GM10266 (cell line): ENCODE data around the gene MYH11.
"Not testable (repeated sequence)": the region's sequence is repeated elsewhere in the genome, so short reads cannot be mapped to it uniquely, and the experiment has no call there.

Experiments
- DNase-seq: peaks from one replicate; pipeline ENCODE4 v3.0.0; 2012; ENCODE audit errors: extremely low spot score
- TF ChIP-seq, protein P1 (sequence below): IDR thresholded peaks from 2 replicates; pipeline ENCODE4 v1.5.1; 2012; ENCODE audit warnings: mild to moderate bottlenecking, low read depth; ENCODE audit not compliant: control insufficient read depth, insufficient read depth; ENCODE audit errors: missing control alignments

Gene MYH11

DNA sequence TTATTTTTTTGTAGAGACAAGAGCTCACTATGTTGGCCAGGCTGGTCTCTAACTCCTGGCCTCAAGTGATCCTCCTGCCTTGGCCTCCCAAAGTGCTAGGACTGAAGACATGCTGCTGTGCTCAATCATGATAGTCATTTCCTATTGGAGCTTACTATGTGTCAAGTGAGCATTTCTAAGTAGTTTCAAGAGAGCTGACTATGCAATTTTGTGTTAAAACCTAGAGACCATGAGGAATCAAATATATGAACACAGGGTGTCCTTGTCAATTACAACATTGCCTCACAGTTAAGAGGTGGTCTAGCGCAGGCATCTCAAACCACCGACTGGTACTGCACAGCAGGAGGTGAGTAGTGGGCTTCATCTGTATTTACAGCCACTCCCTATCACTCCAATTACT lies 37.8 kb downstream of the MYH11 start:
- TF ChIP-seq, protein P1, sequence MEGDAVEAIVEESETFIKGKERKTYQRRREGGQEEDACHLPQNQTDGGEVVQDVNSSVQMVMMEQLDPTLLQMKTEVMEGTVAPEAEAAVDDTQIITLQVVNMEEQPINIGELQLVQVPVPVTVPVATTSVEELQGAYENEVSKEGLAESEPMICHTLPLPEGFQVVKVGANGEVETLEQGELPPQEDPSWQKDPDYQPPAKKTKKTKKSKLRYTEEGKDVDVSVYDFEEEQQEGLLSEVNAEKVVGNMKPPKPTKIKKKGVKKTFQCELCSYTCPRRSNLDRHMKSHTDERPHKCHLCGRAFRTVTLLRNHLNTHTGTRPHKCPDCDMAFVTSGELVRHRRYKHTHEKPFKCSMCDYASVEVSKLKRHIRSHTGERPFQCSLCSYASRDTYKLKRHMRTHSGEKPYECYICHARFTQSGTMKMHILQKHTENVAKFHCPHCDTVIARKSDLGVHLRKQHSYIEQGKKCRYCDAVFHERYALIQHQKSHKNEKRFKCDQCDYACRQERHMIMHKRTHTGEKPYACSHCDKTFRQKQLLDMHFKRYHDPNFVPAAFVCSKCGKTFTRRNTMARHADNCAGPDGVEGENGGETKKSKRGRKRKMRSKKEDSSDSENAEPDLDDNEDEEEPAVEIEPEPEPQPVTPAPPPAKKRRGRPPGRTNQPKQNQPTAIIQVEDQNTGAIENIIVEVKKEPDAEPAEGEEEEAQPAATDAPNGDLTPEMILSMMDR, result no peak
- DNase-seq, result no peak

- DNase-seq, result no peak
- TF ChIP-seq, protein P1, result no peak
These were observed 39.4 kb downstream of the MYH11 start for GRCh38 chr16:15817446-15817845.

- DNase-seq, result no peak
- TF ChIP-seq, protein P1, result no peak
These were observed 40.6 kb downstream of the MYH11 start for GRCh38 chr16:15816228-15816627.

DNA sequence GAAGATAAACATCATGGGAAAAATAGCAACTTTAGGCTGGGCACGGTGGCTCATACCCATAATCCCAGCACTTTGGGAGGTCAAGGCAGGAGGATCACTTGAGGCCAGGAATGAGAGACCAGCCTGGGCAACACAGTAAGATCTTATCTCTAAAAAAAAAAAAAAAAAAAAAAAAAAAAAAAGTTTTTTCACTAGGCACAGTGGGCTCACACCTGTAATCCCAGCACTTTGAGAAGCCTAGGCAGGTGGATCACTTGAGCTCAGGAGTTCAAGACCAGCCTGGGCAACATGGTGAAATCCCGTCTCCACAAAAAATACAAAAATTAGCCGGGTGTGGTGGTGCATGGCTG lies 44.5 kb downstream of the MYH11 start:
- not testable (repeated sequence) for DNase-seq

DNA sequence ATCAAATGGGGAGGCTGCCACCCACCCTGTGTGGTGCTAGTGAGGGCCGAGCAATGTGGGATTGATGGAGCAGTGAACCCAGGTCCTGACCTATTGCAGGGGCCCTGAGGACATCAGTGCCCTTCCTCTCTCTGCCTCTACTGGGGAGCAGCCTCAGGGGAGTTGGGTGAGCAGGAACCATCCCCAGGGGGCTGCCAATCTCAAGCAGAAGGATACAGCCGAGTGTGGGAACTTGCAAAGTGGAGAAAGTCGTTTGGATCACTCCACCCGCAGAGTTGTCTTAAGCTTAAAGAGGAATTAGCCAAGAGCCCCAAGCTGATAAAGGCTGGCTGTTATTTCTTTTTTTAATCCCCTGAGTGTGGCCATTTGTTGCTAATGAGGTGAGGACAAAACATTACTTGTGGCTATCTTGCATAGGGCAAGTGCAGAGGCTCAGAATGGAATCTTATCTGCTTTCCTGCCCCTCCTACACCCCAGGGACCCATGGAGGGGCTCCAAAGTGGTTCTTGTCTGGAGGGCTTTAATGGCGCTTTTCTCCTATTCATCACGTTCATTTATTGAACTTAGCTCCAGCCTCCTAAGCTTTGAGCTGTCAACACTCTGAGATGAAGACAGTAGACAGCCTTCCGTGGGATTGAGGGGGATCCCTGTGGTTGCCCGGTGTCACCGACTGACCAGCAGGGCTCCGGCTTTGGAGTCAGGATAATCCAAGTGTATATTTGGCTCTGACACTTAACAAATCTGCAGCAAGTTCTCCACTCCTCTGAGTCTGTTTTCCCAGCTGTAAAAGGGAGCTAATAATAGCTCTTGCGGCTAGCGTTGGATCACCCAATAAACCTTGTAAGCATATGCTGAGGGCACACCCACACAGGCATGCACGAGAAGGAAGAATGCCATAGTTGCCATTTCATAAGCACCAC lies 45.1 kb downstream of the MYH11 start:
- TF ChIP-seq, protein P1, result no peak
- no peak for DNase-seq

DNA sequence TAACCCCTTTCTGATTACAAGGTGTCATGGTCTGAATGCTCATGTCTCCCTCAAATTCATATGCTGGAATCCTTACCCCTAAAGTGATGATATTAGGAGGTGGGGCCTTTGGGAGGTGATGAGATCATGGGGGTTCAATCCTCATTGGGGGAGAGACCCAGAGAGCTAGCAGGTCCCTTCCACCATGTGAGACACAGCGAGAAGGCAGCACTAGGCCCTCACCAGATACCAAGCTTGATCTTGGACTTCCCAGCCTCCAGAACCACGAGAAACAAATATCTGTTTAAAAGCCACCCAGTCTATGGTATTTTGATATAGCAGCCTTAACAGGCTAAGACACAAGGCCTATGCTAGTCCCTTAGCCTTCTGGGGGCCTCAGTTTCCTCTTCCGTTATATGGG lies 45.9 kb downstream of the MYH11 start:
- TF ChIP-seq, protein P1, result no peak
- DNase-seq, result no peak

- DNase-seq, result no peak
- TF ChIP-seq, protein P1, result no peak
These were observed 46.4 kb downstream of the MYH11 start for GRCh38 chr16:15810411-15810810.

- DNase-seq, result not testable (repeated sequence)
These were observed 47.5 kb downstream of the MYH11 start for GRCh38 chr16:15809297-15809696.
